ENCODE data around the gene HCST.

DNA sequence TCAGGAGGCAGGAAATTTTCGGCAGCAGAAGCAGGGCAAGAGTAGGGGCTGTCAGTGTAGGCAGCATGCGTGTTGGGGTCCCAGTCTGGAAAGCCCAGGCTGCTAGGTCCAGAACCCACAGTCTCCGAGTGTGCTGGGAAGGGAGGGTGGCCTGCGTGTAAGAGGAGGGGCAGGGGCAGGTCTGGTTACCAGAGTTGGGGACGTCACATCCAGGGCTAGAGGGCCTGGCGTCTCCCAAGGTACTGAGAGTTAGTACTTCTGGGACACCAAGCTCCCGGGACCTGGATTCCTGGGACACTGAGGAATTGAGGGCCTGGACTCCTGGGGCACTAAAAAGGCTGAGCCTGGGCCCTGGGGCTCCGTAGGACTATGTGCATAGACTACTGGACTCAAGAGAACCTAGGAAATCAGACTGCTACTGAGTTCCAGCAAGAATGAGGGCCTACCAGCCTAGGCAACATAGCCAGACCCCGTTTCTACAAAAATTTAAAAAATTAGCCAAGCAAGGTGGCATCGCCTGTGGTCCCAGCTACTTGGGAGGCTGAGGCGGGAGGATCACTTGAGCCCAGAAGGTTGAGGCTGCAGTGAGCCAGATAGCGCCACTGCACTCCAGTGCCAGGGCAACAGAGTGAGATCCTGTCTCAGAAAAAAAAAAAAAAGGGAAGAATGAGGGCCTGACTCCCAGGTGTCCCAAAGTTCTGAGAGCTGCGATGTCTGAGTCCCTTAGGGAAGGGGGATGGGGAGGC lies 4.5 kb upstream of the HCST start:
- no peak for TF ChIP-seq ZNF773 (CRISPR knock-in tag; IDR thresholded peaks at IDR 0.05; ENCODE audit: borderline replicate concordance)
- no peak for TF ChIP-seq ZNF274 (CRISPR knock-in tag; IDR thresholded peaks at IDR 0.05)
- TF ChIP-seq TBP (CRISPR knock-in tag; IDR thresholded peaks at IDR 0.05), result no peak
- TF ChIP-seq TRIM24 (CRISPR knock-in tag; IDR thresholded peaks at IDR 0.05), result no peak
- TF ChIP-seq NR2C2 (CRISPR knock-in tag; IDR thresholded peaks at IDR 0.05; ENCODE audit: borderline replicate concordance), result no peak
